ENCODE data around the gene PCDHB14.
A peak's percentile ranks its signal among the peaks of the same experiment; 100 is the strongest.
"Not testable (repeated sequence)": the region's sequence is repeated elsewhere in the genome, so short reads cannot be mapped to it uniquely, and the experiment has no call there.

PCDHB14 gene

DNA sequence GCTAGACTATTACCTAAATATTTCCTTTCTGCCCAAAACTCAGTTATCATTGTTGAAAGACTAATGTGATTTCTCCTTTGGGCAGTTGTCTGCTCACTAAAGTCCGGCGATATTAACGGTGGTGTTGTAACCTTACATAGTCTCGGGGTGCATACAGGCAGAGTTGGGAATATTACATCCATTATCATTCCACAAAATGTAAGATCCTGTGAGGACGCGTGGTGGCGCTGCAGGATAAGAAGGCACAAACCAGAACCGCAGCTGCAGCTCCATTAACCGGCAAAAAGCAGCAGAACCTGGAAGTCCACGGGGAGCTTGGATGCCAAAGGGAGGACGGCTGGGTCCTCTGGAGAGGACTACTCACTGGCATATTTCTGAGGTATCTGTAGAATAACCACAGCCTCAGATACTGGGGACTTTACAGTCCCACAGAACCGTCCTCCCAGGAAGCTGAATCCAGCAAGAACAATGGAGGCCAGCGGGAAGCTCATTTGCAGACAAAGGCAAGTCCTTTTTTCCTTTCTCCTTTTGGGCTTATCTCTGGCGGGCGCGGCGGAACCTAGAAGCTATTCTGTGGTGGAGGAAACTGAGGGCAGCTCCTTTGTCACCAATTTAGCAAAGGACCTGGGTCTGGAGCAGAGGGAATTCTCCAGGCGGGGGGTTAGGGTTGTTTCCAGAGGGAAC lies 9.3 kb upstream of the PCDHB14 start, which contains the start of gene PCDHB13:
Gene PCDHB13, plus strand, starts transcription at position 264 of the 684 bp plus-strand sequence. Its CDS starts 205 bp downstream, at position 469.
- not testable (repeated sequence) for H4K20me1 ChIP-seq (ENCODE audit: insufficient read depth, low read length); H3K4me2 ChIP-seq (ENCODE audit: low read depth, low read length); H3K36me3 ChIP-seq (replicated peaks; ENCODE audit: insufficient read depth, low read length); H3K9me2 ChIP-seq (replicated peaks; ENCODE audit: insufficient read depth, low read length); H3K4me3 ChIP-seq (ENCODE audit: low read length); H3K9ac ChIP-seq (ENCODE audit: low read length); H3K27ac ChIP-seq (ENCODE audit: low read length); H3K79me2 ChIP-seq (ENCODE audit: low read length); H3F3A ChIP-seq (ENCODE audit: insufficient read depth, low read length); H3K9me3 ChIP-seq (replicated peaks; ENCODE audit: insufficient read depth, low read length); H3K27me3 ChIP-seq (replicated peaks; ENCODE audit: insufficient read depth, low read length); H3K4me1 ChIP-seq (ENCODE audit: low read length); H2AFZ ChIP-seq (ENCODE audit: low read length)
- peak; percentile 37 for DNase-seq
- peak; percentile 46 for TF ChIP-seq CTCF (IDR thresholded peaks at IDR 0.05; ENCODE audit: low read length)

DNA sequence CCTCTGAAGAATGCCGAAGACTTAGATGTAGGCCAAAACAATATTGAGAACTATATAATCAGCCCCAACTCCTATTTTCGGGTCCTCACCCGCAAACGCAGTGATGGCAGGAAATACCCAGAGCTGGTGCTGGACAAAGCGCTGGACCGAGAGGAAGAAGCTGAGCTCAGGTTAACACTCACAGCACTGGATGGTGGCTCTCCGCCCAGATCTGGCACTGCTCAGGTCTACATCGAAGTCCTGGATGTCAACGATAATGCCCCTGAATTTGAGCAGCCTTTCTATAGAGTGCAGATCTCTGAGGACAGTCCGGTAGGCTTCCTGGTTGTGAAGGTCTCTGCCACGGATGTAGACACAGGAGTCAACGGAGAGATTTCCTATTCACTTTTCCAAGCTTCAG lies 8.6 kb upstream of the PCDHB14 start:
- H3K9me3 ChIP-seq (replicated peaks; ENCODE audit: insufficient read depth, low read length); H3K79me2 ChIP-seq (ENCODE audit: low read length); H4K20me1 ChIP-seq (ENCODE audit: insufficient read depth, low read length); H3F3A ChIP-seq (ENCODE audit: insufficient read depth, low read length); H3K4me2 ChIP-seq (ENCODE audit: low read depth, low read length); H3K4me3 ChIP-seq (ENCODE audit: low read length); DNase-seq; H3K9me2 ChIP-seq (replicated peaks; ENCODE audit: insufficient read depth, low read length); H3K27me3 ChIP-seq (replicated peaks; ENCODE audit: insufficient read depth, low read length); H2AFZ ChIP-seq (ENCODE audit: low read length); H3K27ac ChIP-seq (ENCODE audit: low read length); H3K36me3 ChIP-seq (replicated peaks; ENCODE audit: insufficient read depth, low read length); H3K9ac ChIP-seq (ENCODE audit: low read length); H3K4me1 ChIP-seq (ENCODE audit: low read length): not testable (repeated sequence)

GRCh38 chr5:141215504-141215903 lies 7.6 kb upstream of the PCDHB14 start:
- H3K36me3 ChIP-seq (replicated peaks; ENCODE audit: insufficient read depth, low read length); H3F3A ChIP-seq (ENCODE audit: insufficient read depth, low read length); DNase-seq; H3K27me3 ChIP-seq (replicated peaks; ENCODE audit: insufficient read depth, low read length); H3K9ac ChIP-seq (ENCODE audit: low read length); H3K79me2 ChIP-seq (ENCODE audit: low read length); H4K20me1 ChIP-seq (ENCODE audit: insufficient read depth, low read length); H3K9me3 ChIP-seq (replicated peaks; ENCODE audit: insufficient read depth, low read length); H3K9me2 ChIP-seq (replicated peaks; ENCODE audit: insufficient read depth, low read length); H3K4me1 ChIP-seq (ENCODE audit: low read length); H3K4me3 ChIP-seq (ENCODE audit: low read length); H2AFZ ChIP-seq (ENCODE audit: low read length); H3K27ac ChIP-seq (ENCODE audit: low read length); H3K4me2 ChIP-seq (ENCODE audit: low read depth, low read length): not testable (repeated sequence)

DNA sequence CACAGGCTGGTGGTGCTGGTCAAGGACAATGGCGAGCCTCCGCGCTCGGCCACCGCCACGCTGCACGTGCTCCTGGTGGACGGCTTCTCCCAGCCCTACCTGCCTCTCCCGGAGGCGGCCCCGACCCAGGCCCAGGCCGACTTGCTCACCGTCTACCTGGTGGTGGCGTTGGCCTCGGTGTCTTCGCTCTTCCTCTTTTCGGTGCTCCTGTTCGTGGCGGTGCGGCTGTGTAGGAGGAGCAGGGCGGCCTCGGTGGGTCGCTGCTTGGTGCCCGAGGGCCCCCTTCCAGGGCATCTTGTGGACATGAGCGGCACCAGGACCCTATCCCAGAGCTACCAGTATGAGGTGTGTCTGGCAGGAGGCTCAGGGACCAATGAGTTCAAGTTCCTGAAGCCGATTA lies 7.1 kb upstream of the PCDHB14 start:
- not testable (repeated sequence) for H3K36me3 ChIP-seq (replicated peaks; ENCODE audit: insufficient read depth, low read length); H2AFZ ChIP-seq (ENCODE audit: low read length); H3K9me2 ChIP-seq (replicated peaks; ENCODE audit: insufficient read depth, low read length); H3K4me3 ChIP-seq (ENCODE audit: low read length); H3F3A ChIP-seq (ENCODE audit: insufficient read depth, low read length); H3K4me2 ChIP-seq (ENCODE audit: low read depth, low read length); DNase-seq; H3K79me2 ChIP-seq (ENCODE audit: low read length); H3K9me3 ChIP-seq (replicated peaks; ENCODE audit: insufficient read depth, low read length); H3K9ac ChIP-seq (ENCODE audit: low read length); H4K20me1 ChIP-seq (ENCODE audit: insufficient read depth, low read length); H3K4me1 ChIP-seq (ENCODE audit: low read length); H3K27me3 ChIP-seq (replicated peaks; ENCODE audit: insufficient read depth, low read length); H3K27ac ChIP-seq (ENCODE audit: low read length)

GRCh38 chr5:141224844-141225243 lies 1.7 kb downstream of the PCDHB14 start:
- not testable (repeated sequence) for H3K27ac ChIP-seq (ENCODE audit: low read length); H3K9me2 ChIP-seq (replicated peaks; ENCODE audit: insufficient read depth, low read length)

GRCh38 chr5:141225421-141225820 lies 2.3 kb downstream of the PCDHB14 start:
- DNase-seq; H3K79me2 ChIP-seq (ENCODE audit: low read length); H3K9me3 ChIP-seq (replicated peaks; ENCODE audit: insufficient read depth, low read length); H3K36me3 ChIP-seq (replicated peaks; ENCODE audit: insufficient read depth, low read length); H3K4me2 ChIP-seq (ENCODE audit: low read depth, low read length); H3F3A ChIP-seq (ENCODE audit: insufficient read depth, low read length); H4K20me1 ChIP-seq (ENCODE audit: insufficient read depth, low read length); H3K27me3 ChIP-seq (replicated peaks; ENCODE audit: insufficient read depth, low read length); H3K9ac ChIP-seq (ENCODE audit: low read length); H2AFZ ChIP-seq (ENCODE audit: low read length); H3K4me3 ChIP-seq (ENCODE audit: low read length); H3K27ac ChIP-seq (ENCODE audit: low read length); H3K9me2 ChIP-seq (replicated peaks; ENCODE audit: insufficient read depth, low read length); H3K4me1 ChIP-seq (ENCODE audit: low read length): not testable (repeated sequence)

More at GRCh38 chr5:141224844-141225243, 1.7 kb downstream of the PCDHB14 start:
- H3K79me2 ChIP-seq (ENCODE audit: low read length); H3K4me3 ChIP-seq (ENCODE audit: low read length); H3K4me2 ChIP-seq (ENCODE audit: low read depth, low read length); H3K9me3 ChIP-seq (replicated peaks; ENCODE audit: insufficient read depth, low read length); H3K4me1 ChIP-seq (ENCODE audit: low read length); H3K36me3 ChIP-seq (replicated peaks; ENCODE audit: insufficient read depth, low read length); H3F3A ChIP-seq (ENCODE audit: insufficient read depth, low read length); H3K9ac ChIP-seq (ENCODE audit: low read length); H3K27me3 ChIP-seq (replicated peaks; ENCODE audit: insufficient read depth, low read length); H2AFZ ChIP-seq (ENCODE audit: low read length); H4K20me1 ChIP-seq (ENCODE audit: insufficient read depth, low read length); DNase-seq: not testable (repeated sequence)
